C4-2B (cell line): ENCODE measurements around the gene KCNS1.

Experiments
- CTCF ChIP-seq: fragments of 450-650 bp; conservative IDR thresholded peaks from 2 replicates; pipeline ENCODE4 v1.5.1; 2017; ENCODE audit warnings: mild to moderate bottlenecking
- ZFX ChIP-seq: fragments of 450-650 bp; IDR thresholded peaks from 2 replicates; pipeline ENCODE4 v1.6.1; 2017

GRCh38 chr20:45104786-45105185 lies 3.9 kb upstream of the KCNS1 start:
- no peak for TF ChIP-seq CTCF
- no peak for TF ChIP-seq ZFX
